Thyroid gland (tissue), 4 donors: ENCODE results near the gene NDUFS8. TPM values are rescaled to one million over a fixed set of nuclear protein-coding genes. Genes with fewer than 3 reads are reported as not detected.
A peak's percentile ranks its signal among the peaks of the same experiment; 100 is the strongest.

Experiments
- DNase-seq, 2 donors: peaks; one replicate each; pipeline ENCODE4 v3.0.0-alpha.2; 2019
- H3K27ac ChIP-seq, 3 donors: fragments of 200-600 bp; sonication (generic); 1 replicate in 2 of 3; 2 replicates in 1 of 3; pipeline ENCODE4 v1.5.1; 2016 to 2019; ENCODE audit warnings: mild to moderate bottlenecking in 1 of 3, moderate library complexity in 1 of 3
- H3K27me3 ChIP-seq: fragments of 200-600 bp; sonication (generic); one replicate; pipeline ENCODE4 v1.5.1; 2019
- H3K36me3 ChIP-seq, 2 donors: fragments of 200-600 bp; sonication (generic); one replicate each; pipeline ENCODE4 v1.5.1; 2016 to 2019
- H3K4me1 ChIP-seq, 2 donors: fragments of 200-600 bp; sonication (generic); one replicate each; pipeline ENCODE4 v1.5.1; 2017 to 2019
- H3K4me3 ChIP-seq, 3 donors: fragments of 200-600 bp; sonication (generic); replicated peaks in 1 of 3; 1 replicate in 2 of 3; 2 replicates in 1 of 3; pipeline ENCODE4 v1.5.1; 2016; ENCODE audit warnings: mild to moderate bottlenecking in 1 of 3
- H3K9me3 ChIP-seq: fragments of 200-600 bp; sonication (generic); one replicate; pipeline ENCODE4 v1.5.1; 2017
- CTCF ChIP-seq, 6 experiments: fragments of 200-600 bp in 3 of 6; fragments of 450-650 bp in 3 of 6; sonication (generic) in 3 of 6; IDR thresholded peaks; one replicate each; pipeline ENCODE4 v1.5.1; 2016 to 2019; ENCODE audit warnings: antibody characterized with exemption in 6 of 6, mild to moderate bottlenecking in 2 of 6, inconsistent platforms in 1 of 6, moderate library complexity in 1 of 6
- POLR2A ChIP-seq, 2 donors: fragments of 450-650 bp; IDR thresholded peaks; one replicate each; pipeline ENCODE4 v1.6.1; 2017; ENCODE audit warnings: antibody characterized with exemption in 2 of 2, mild to moderate bottlenecking in 2 of 2, moderate library complexity in 1 of 2
- WGBS, 2 donors: methylation state at CpG; one replicate each; pipeline ENCODE4 v1.1.5; 2017; 5-methylcytosine and 5-hydroxymethylcytosine counted together
- intact Hi-C: fragments of 100-400 bp; cut with DNase I; formaldehyde crosslinking; loops from one replicate; pipeline ENCODE4 v1.15.1; 2023
- total RNA-seq, 4 donors: library from RNA; depleted of rRNA; stranded (reverse); fragments of >200 nt; gene quantifications; one replicate each; pipeline ENCODE4 v1.2.3, GENCODE V29; 2016

NDUFS8 gene
- total RNA-seq, 4 donors from 2014 or later = 222 to 310 (median 254) TPM

- intact Hi-C loops = no loop called here
- Histone ChIP-seq H3K4me1 (peaks cover 7 to 17% of the 10 kb centered on the region in 2 donors), H3K27ac (no peak overlapping the region), H3K27me3 (no peaks in the 10 kb centered on the region), H3K4me3 (no peak overlapping the region), H3K36me3 (peaks cover 20 to 25% of the 10 kb centered on the region in 2 donors), H3K9me3 (no peaks in the 10 kb centered on the region)
- WGBS, 2 donors = 87 to 90% methylated on average over 8 to 26 of the region's 35 CpGs
- DNase-seq = no peak
- no peak for TF ChIP-seq POLR2A (IDR thresholded peaks at IDR 0.05)
- no peak for TF ChIP-seq CTCF (IDR thresholded peaks at IDR 0.05)
These were observed 18.4 kb downstream of the NDUFS8 start for GRCh38 chr11:68048681-68049508.

- intact Hi-C loops = no loop called here
These were observed 19.3 kb downstream of the NDUFS8 start for GRCh38 chr11:68049509-68050370.

GRCh38 chr11:68050371-68050841, 19.9 kb downstream of the NDUFS8 start:
- no peak for DNase-seq
- H3K27ac ChIP-seq = no peak overlapping the region
- peaks cover 13% of the 10 kb centered on the region in 2 donors for H3K36me3 ChIP-seq
- H3K4me1 ChIP-seq = peaks cover 7 to 17% of the 10 kb centered on the region in 2 donors
- 83% methylated on average over 3 of the region's 18 CpGs; no CpG with 5 or more reads in 1 of the 2 donors for WGBS, 2 donors
- H3K27me3 ChIP-seq = no peaks in the 10 kb centered on the region
- H3K4me3 ChIP-seq = no peak overlapping the region
- TF ChIP-seq POLR2A (IDR thresholded peaks at IDR 0.05) (no peak), CTCF (IDR thresholded peaks at IDR 0.05) (no peak)
- no peaks in the 10 kb centered on the region for H3K9me3 ChIP-seq
- intact Hi-C loops = no loop called here

More at GRCh38 chr11:68049509-68050370, 19.3 kb downstream of the NDUFS8 start:
- Histone ChIP-seq H3K27me3 (no peaks in the 10 kb centered on the region), H3K4me1 (peaks cover 7 to 17% of the 10 kb centered on the region in 2 donors), H3K27ac (no peak overlapping the region), H3K9me3 (no peaks in the 10 kb centered on the region), H3K4me3 (no peak overlapping the region), H3K36me3 (peaks cover 13 to 18% of the 10 kb centered on the region in 2 donors)
- peak; percentile 63 to 81 for DNase-seq
- 68 to 94% methylated on average over 10 to 18 of the region's 40 CpGs for WGBS, 2 donors
- TF ChIP-seq CTCF (IDR thresholded peaks at IDR 0.05) (no peak), POLR2A (IDR thresholded peaks at IDR 0.05) (no peak)

GRCh38 chr11:68051191-68052136, 21.0 kb downstream of the NDUFS8 start:
- TF ChIP-seq POLR2A (IDR thresholded peaks at IDR 0.05) = no peak
- no peak for TF ChIP-seq CTCF (IDR thresholded peaks at IDR 0.05)
- Histone ChIP-seq H3K27ac (no peak overlapping the region), H3K36me3 (peaks cover 13% of the 10 kb centered on the region in 2 donors), H3K4me1 (peaks cover 7 to 17% of the 10 kb centered on the region in 2 donors), H3K27me3 (no peaks in the 10 kb centered on the region), H3K9me3 (no peaks in the 10 kb centered on the region), H3K4me3 (no peak overlapping the region)
- peak; percentile 51 to 52 for DNase-seq
- intact Hi-C loops = no loop called here
- 53 to 58% methylated on average over 12 to 13 of the region's 14 CpGs for WGBS, 2 donors
